ENCODE results near the gene KMT2A. TPM values are rescaled to one million over a fixed set of nuclear protein-coding genes. Genes with fewer than 3 reads are reported as not detected.

Gene KMT2A
- total and polyA plus RNA-seq, 10 of the 15 experiments (the other 5 are each of a cell fraction or from before 2014, with no cell fraction given), result 6.1 to 56.9 (median 25.4) TPM

DNA sequence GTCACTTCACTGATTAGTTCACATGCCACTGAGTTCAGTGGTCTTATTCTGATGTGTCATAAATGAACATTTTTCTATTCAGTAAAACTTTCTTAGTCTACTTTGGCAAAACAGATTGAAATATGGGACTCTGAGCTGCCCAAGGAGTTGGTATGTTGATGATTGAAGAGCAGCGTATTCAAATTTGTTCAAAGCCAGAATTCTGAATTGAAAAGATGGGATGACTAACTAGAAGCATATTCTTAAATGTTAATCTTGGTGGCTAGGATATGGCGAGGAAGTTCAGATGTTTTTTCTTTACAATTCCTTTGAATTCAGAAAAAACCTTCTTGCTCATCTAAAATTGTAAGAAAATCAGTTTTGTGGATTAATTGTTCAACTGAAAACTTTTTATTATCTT lies 34.7 kb downstream of the KMT2A start:
- peaks cover 7 to 13% of the 10 kb centered on the region in 2 experiments; a peak in 3 of 4 replicates for H3K36me3 ChIP-seq (ENCODE audit: control insufficient read depth in 2 of 2, insufficient read depth in 2 of 2, low read length in 1 of 2)
- BruUV-seq (replicated peaks), result no TSS peak
- intact Hi-C loops (cut with micrococcal nuclease; ENCODE audit: unreplicated experiment) (no loop called here), in situ Hi-C loops (cut with MboI) (no loop called here)
- H3K4me3 ChIP-seq, result no peak overlapping the region
- H3K79me2 ChIP-seq (ENCODE audit: control insufficient read depth, insufficient read depth, low read length), result peaks cover 2% of the 10 kb centered on the region
- ChIA-PET POLR2A (no interaction called here), SMC1A (ENCODE audit: uncharacterized antibody, unreplicated experiment) (interaction anchor here (0.9 to 1.5 kb wide), 5 partner anchors 19 to 73 kb away, joined by 3 to 4 read pairs (median 3); no protein-coding TSS in a partner anchor), CTCF (interaction anchor here (1.0 kb wide), 2 partner anchors 21 to 68 kb away, joined by 3 read pairs; no protein-coding TSS in a partner anchor), RAD21 (ENCODE audit: unreplicated experiment) (interaction anchor here (1.1 kb wide), 1 partner anchor 273 kb away, joined by 4 read pairs; no protein-coding TSS in a partner anchor)
- ATAC-seq (no peak), FAIRE-seq (no peak), DNase-seq (ENCODE audit: low read depth, low spot score) (no peak)
- H3K4me1 ChIP-seq (ENCODE audit: control insufficient read depth, insufficient read depth, low read length), result no peaks in the 10 kb centered on the region
- no peak overlapping the region for H2AFZ ChIP-seq (ENCODE audit: control insufficient read depth, low read depth, low read length)
- no peaks in the 10 kb centered on the region for H3K27me3 ChIP-seq (replicated peaks in 1 of 2; ENCODE audit: control insufficient read depth in 2 of 2, insufficient read depth in 2 of 2, low read length in 1 of 2)
- no peak overlapping the region for H3K27ac ChIP-seq (ENCODE audit: control insufficient read depth, insufficient read depth)
- H3K9ac ChIP-seq (ENCODE audit: control insufficient read depth, insufficient read depth, low read length), result no peak overlapping the region
- H3K9me3 ChIP-seq (replicated peaks; ENCODE audit: control insufficient read depth, insufficient read depth, low read length), result no peaks in the 10 kb centered on the region
- no peaks in the 10 kb centered on the region; the same call in 1 of the 2 replicates for H4K20me1 ChIP-seq (ENCODE audit: control insufficient read depth, insufficient read depth)
- H3K4me2 ChIP-seq (ENCODE audit: control insufficient read depth, insufficient read depth), result no peak overlapping the region
- WGBS (ENCODE audit: insufficient coverage, insufficient replicate concordance, low lambda C conversion rate, missing lambda C conversion rate), result 98% methylated on average over 2 of the region's 2 CpGs
- TF ChIP-seq JUND (IDR thresholded peaks at IDR 0.05; ENCODE audit: low read depth, low read length) (no peak), TCF3 (IDR thresholded peaks at IDR 0.05; ENCODE audit: borderline replicate concordance, insufficient read depth, low read depth, low read length) (no peak), JUNB (IDR thresholded peaks at IDR 0.05) (no peak), LARP7 (IDR thresholded peaks at IDR 0.05) (no peak), MEF2A (IDR thresholded peaks at IDR 0.05; ENCODE audit: insufficient read depth, low read depth, low read length) (no peak), RUNX3 (IDR thresholded peaks at IDR 0.05; ENCODE audit: low read length) (no peak), NFYB (IDR thresholded peaks at IDR 0.05; ENCODE audit: insufficient read depth, low read depth, low read length) (no peak), HDGF (IDR thresholded peaks at IDR 0.05) (no peak), NFXL1 (IDR thresholded peaks at IDR 0.05; ENCODE audit: borderline replicate concordance) (no peak)
- TF ChIP-seq, protein P1, sequence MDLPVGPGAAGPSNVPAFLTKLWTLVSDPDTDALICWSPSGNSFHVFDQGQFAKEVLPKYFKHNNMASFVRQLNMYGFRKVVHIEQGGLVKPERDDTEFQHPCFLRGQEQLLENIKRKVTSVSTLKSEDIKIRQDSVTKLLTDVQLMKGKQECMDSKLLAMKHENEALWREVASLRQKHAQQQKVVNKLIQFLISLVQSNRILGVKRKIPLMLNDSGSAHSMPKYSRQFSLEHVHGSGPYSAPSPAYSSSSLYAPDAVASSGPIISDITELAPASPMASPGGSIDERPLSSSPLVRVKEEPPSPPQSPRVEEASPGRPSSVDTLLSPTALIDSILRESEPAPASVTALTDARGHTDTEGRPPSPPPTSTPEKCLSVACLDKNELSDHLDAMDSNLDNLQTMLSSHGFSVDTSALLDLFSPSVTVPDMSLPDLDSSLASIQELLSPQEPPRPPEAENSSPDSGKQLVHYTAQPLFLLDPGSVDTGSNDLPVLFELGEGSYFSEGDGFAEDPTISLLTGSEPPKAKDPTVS (IDR thresholded peaks at IDR 0.05; ENCODE audit: low read depth, low read length), result no peak
- TF ChIP-seq, protein P2, sequence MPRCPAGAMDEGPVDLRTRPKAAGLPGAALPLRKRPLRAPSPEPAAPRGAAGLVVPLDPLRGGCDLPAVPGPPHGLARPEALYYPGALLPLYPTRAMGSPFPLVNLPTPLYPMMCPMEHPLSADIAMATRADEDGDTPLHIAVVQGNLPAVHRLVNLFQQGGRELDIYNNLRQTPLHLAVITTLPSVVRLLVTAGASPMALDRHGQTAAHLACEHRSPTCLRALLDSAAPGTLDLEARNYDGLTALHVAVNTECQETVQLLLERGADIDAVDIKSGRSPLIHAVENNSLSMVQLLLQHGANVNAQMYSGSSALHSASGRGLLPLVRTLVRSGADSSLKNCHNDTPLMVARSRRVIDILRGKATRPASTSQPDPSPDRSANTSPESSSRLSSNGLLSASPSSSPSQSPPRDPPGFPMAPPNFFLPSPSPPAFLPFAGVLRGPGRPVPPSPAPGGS (IDR thresholded peaks at IDR 0.05; ENCODE audit: borderline replicate concordance, insufficient read depth, low read depth, low read length, poor library complexity, severe bottlenecking), result no peak
- TF ChIP-seq, protein P3, sequence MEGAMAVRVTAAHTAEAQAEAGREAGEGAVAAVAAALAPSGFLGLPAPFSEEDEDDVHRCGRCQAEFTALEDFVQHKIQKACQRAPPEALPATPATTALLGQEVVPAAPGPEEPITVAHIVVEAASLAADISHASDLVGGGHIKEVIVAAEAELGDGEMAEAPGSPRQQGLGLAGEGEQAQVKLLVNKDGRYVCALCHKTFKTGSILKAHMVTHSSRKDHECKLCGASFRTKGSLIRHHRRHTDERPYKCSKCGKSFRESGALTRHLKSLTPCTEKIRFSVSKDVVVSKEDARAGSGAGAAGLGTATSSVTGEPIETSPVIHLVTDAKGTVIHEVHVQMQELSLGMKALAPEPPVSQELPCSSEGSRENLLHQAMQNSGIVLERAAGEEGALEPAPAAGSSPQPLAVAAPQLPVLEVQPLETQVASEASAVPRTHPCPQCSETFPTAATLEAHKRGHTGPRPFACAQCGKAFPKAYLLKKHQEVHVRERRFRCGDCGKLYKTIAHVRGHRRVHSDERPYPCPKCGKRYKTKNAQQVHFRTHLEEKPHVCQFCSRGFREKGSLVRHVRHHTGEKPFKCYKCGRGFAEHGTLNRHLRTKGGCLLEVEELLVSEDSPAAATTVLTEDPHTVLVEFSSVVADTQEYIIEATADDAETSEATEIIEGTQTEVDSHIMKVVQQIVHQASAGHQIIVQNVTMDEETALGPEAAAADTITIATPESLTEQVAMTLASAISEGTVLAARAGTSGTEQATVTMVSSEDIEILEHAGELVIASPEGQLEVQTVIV (IDR thresholded peaks at IDR 0.05; ENCODE audit: borderline replicate concordance, partially characterized antibody), result no peak
